ENCODE data around the gene CBARP.

The CBARP gene

GRCh38 chr19:1275260-1275975, 37.6 kb upstream of the CBARP start, which contains the start of gene FAM174C:
TSS of gene FAM174C (plus strand) at chr19:1275530. CDS start at chr19:1275550, 20 bp downstream.
- no peak for FAIRE-seq

- no peak for FAIRE-seq
Observed at GRCh38 chr19:1274852-1275259, 37.1 kb upstream of the CBARP start.

GRCh38 chr19:1274081-1274851, 36.5 kb upstream of the CBARP start:
- FAIRE-seq: no peak

GRCh38 chr19:1273263-1274041, 35.6 kb upstream of the CBARP start:
- FAIRE-seq: no peak

GRCh38 chr19:1272423-1273262, 34.8 kb upstream of the CBARP start:
- FAIRE-seq: no peak

- no peak for FAIRE-seq
Observed at GRCh38 chr19:1271528-1272422, 34.0 kb upstream of the CBARP start.

GRCh38 chr19:1270854-1271527, 33.2 kb upstream of the CBARP start:
- FAIRE-seq: no peak

GRCh38 chr19:1270213-1270853, 32.5 kb upstream of the CBARP start:
- no peak for FAIRE-seq

- FAIRE-seq: no peak
Observed at GRCh38 chr19:1269478-1270212, 31.8 kb upstream of the CBARP start.

- FAIRE-seq: peak; percentile 95
Observed at GRCh38 chr19:1269065-1269477, 31.3 kb upstream of the CBARP start, which contains the start of gene CIRBP. TSS of gene CIRBP (plus strand) at chr19:1269332. CDS start at chr19:1270934, 1,602 bp downstream.

- FAIRE-seq: no peak
Observed at GRCh38 chr19:1268226-1269064, 30.6 kb upstream of the CBARP start.

- no peak for FAIRE-seq
Observed at GRCh38 chr19:1267477-1268225, 29.8 kb upstream of the CBARP start.

- FAIRE-seq: no peak
Observed at GRCh38 chr19:1266916-1267476, 29.2 kb upstream of the CBARP start.

- FAIRE-seq: no peak
Observed at GRCh38 chr19:1266129-1266915, 28.5 kb upstream of the CBARP start.

GRCh38 chr19:1265615-1266128, 27.9 kb upstream of the CBARP start:
- FAIRE-seq: no peak

Data from endometrium (tissue), 2 donors.